K562 (cell line): ENCODE measurements around the gene SLC7A6. TPM values are rescaled to one million over a fixed set of nuclear protein-coding genes. Genes with fewer than 3 reads are reported as not detected.

Experiments
- ARID3A ChIP-seq: IDR thresholded peaks from 2 replicates; pipeline ENCODE4 v1.6.1; 2012; ENCODE audit warnings: low read depth, low read length, improper control_type of control experiment, borderline replicate concordance
- CHD1 ChIP-seq: fragments of 200-600 bp; sonication (generic); IDR thresholded peaks from one replicate; pipeline ENCODE4 v1.6.1; 2012; ENCODE audit warnings: mild to moderate bottlenecking, moderate library complexity, low read length, inconsistent platforms
- FOSL1 ChIP-seq: fragments of 200-800 bp; sonication (Bioruptor generic); conservative IDR thresholded peaks from 2 replicates; pipeline ENCODE4 v1.6.1; 2016; ENCODE audit warnings: missing genetic modification characterization, missing compliant biosample characterization
- HMGN3 ChIP-seq: IDR thresholded peaks from 2 replicates; pipeline ENCODE4 v1.6.1; 2011; ENCODE audit warnings: borderline replicate concordance, low read depth, mild to moderate bottlenecking, mixed read lengths, low read length; ENCODE audit not compliant: insufficient read length; ENCODE audit errors: extremely low read depth
- NFE2L1 ChIP-seq: fragments of 450-650 bp; IDR thresholded peaks from 2 replicates; pipeline ENCODE4 v1.6.1; 2016; ENCODE audit warnings: missing genetic modification characterization, low read depth, mild to moderate bottlenecking, missing compliant biosample characterization, moderate library complexity, borderline replicate concordance
- REST ChIP-seq, 2 experiments: fragments of 450-650 bp; formaldehyde crosslinking in 1 of 2; IDR thresholded peaks; 2 replicates each; pipeline versions ENCODE4 v1.4.0 to v1.6.1; 2014 to 2020; ENCODE audit warnings: mild to moderate bottlenecking in 2 of 2, borderline replicate concordance in 1 of 2, low read depth in 1 of 2
- SRSF1 ChIP-seq: fragments of 200-400 bp; formaldehyde crosslinking; IDR thresholded peaks from 2 replicates; pipeline ENCODE4 v1.6.1; 2017; ENCODE audit warnings: mild to moderate bottlenecking, low read depth, low read length, moderate library complexity
- XRCC5 ChIP-seq: fragments of 200-400 bp; formaldehyde crosslinking; IDR thresholded peaks from 2 replicates; pipeline ENCODE4 v1.6.1; 2017; ENCODE audit warnings: low read depth, mild to moderate bottlenecking, low read length
- ZHX1 ChIP-seq: fragments of 150-350 bp; conservative IDR thresholded peaks from 2 replicates; pipeline ENCODE4 v1.6.1; 2014; ENCODE audit warnings: low read length
- polyA plus RNA-seq, 8 experiments: library from polyadenylated mRNA; depleted of rRNA in 4 of 8; stranded (reverse) in 5 of 8; unstranded in 3 of 8; fragments of >200 nt; fragmentation: Nextera tagmentation in 2 of 8; fragmentation: Illumina TruSeq in 1 of 8; extraction: Ambion mirVana in 2 of 8; extraction: Trizol in 1 of 8; gene quantifications; 2 replicates each; pipeline versions ENCODE4 v1.2.1 to v1.2.3, GENCODE V29; 2011 to 2014; ENCODE audit warnings: inconsistent platforms in 1 of 8, missing spikeins in 1 of 8
- total RNA-seq, 7 experiments: library from RNA; depleted of rRNA in 6 of 7; stranded (reverse); fragments of >200 nt in 6 of 7; fragmentation: Illumina TruSeq in 2 of 7; extraction: Trizol in 2 of 7; gene quantifications; 2 replicates each; pipeline versions ENCODE4 v1.2.1 to v1.2.3, GENCODE V29; 2011 to 2021; ENCODE audit warnings: low replicate concordance in 1 of 7
- TF ChIP-seq, protein P1 (sequence below): fragments of 250-450 bp; sonication (Bioruptor Pico); IDR thresholded peaks from 2 replicates; pipeline ENCODE4 v1.4.0; 2020; ENCODE audit warnings: borderline replicate concordance

Gene SLC7A6
- total and polyA plus RNA-seq, 9 of the 15 experiments (the other 6 are each of a cell fraction or from before 2014, with no cell fraction given) = 12.6 to 60.1 (median 29.8) TPM

- TF ChIP-seq CHD1 = no peak
- peak; percentile 25 for TF ChIP-seq HMGN3
- TF ChIP-seq REST (IDR thresholded peaks at IDR 0.05; ENCODE audit: borderline replicate concordance) = peak; percentile 16; the same call in 1 of the 2 replicates
- TF ChIP-seq REST (CRISPR knock-in tag; IDR thresholded peaks at IDR 0.05; ENCODE audit: low read depth) = peak; percentile 64; the same call in 1 of the 2 replicates
- no peak for TF ChIP-seq XRCC5
- peak; percentile 72; the same call in 1 of the 2 replicates for TF ChIP-seq FOSL1 (tag)
- no peak for TF ChIP-seq NFE2L1 (tag)
- no peak for TF ChIP-seq ZHX1
- no peak for TF ChIP-seq ARID3A
- TF ChIP-seq, protein P1, sequence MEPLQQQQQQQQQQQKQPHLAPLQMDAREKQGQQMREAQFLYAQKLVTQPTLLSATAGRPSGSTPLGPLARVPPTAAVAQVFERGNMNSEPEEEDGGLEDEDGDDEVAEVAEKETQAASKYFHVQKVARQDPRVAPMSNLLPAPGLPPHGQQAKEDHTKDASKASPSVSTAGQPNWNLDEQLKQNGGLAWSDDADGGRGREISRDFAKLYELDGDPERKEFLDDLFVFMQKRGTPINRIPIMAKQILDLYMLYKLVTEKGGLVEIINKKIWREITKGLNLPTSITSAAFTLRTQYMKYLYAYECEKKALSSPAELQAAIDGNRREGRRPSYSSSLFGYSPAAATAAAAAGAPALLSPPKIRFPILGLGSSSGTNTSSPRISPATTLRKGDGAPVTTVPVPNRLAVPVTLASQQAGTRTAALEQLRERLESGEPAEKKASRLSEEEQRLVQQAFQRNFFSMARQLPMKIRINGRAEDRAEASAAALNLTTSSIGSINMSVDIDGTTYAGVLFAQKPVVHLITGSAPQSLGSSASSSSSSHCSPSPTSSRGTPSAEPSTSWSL (CRISPR knock-in tag) = no peak
- no peak; the same call in 1 of the 2 replicates for TF ChIP-seq SRSF1
These were observed at the start of gene SLC7A6 (continued) for GRCh38 chr16:68264128-68265077.
